HCT116 (cell line): ENCODE data around the gene POLDIP2. TPM values are rescaled to one million over a fixed set of nuclear protein-coding genes. Genes with fewer than 3 reads are reported as not detected.

ENCODE experiments used
- ATAC-seq: fragments of 200-7000 bp; cut with Tn5 transposase; 2 replicates; pipeline ENCODE4 v1.9.1; 2020; ENCODE audit warnings: mild to moderate bottlenecking, moderate library complexity
- BruUV-seq: library from RNA; stranded (reverse); fragments of 400-500 nt; replicated peaks from 2 replicates; lab custom pipeline; 2021; lab: Mats Ljungman, UMichigan
- CTCF ChIA-PET: fragments of 300-600 bp; sonication (Branson Sonifier 250); formaldehyde crosslinking; loops from one replicate; lab custom pipeline; 2021; ENCODE audit warnings: antibody characterized with exemption; lab: Charles Lee
- POLR2A ChIA-PET: fragments of 300-600, 350-600 bp; sonication (Branson Sonifier 250); formaldehyde crosslinking; loops from one replicate; lab custom pipeline; 2021; ENCODE audit warnings: antibody characterized with exemption; lab: Charles Lee
- RAD21 ChIA-PET, 2 experiments: fragments of 300-600 bp; sonication (Branson Sonifier 250); formaldehyde crosslinking; loops; one replicate each; lab custom pipeline; 2023; ENCODE audit warnings: low total read pairs in 2 of 2; ENCODE audit not compliant: uncharacterized antibody in 2 of 2, unreplicated experiment in 2 of 2, low non-redundant PET in 1 of 2; lab: Charles Lee
- DNase-seq: peaks from one replicate; pipeline ENCODE4 v3.0.0-alpha.2; 2010; ENCODE audit warnings: low read depth, low spot score
- H2AFZ ChIP-seq: fragments of 200-600 bp; shearing (Covaris generic), sonication (generic); 2 replicates; pipeline ENCODE4 v1.6.1; 2017; ENCODE audit warnings: low read depth, mixed run types, mixed read lengths, antibody characterized with exemption, low read length; ENCODE audit not compliant: poor library complexity, severe bottlenecking
- H3K27ac ChIP-seq: 2 replicates; pipeline ENCODE4 v1.5.1; 2012; ENCODE audit warnings: low read depth, low read length
- H3K27me3 ChIP-seq: fragments of 200-600 bp; sonication (generic); 2 replicates; pipeline ENCODE4 v1.6.1; 2016; ENCODE audit warnings: mixed run types, low read length, mixed read lengths; ENCODE audit not compliant: insufficient read depth
- H3K36me3 ChIP-seq, 2 experiments: fragments of 200-500 bp in 1 of 2; fragments of 200-600 bp in 1 of 2; sonication (Bioruptor generic) in 1 of 2; sonication (generic) in 1 of 2; 2 replicates each; pipeline versions ENCODE4 v1.5.1 to v1.6.1; 2014 to 2016; ENCODE audit warnings: low read length in 2 of 2, inconsistent platforms in 1 of 2, mixed read lengths in 1 of 2, mixed run types in 1 of 2; ENCODE audit not compliant: insufficient read depth in 2 of 2, control insufficient read depth in 1 of 2
- H3K4me1 ChIP-seq, 2 experiments: fragments of 200-600 bp in 1 of 2; sonication (generic) in 1 of 2; 2 replicates each; pipeline versions ENCODE4 v1.5.1 to v1.6.1; 2012 to 2017; ENCODE audit warnings: low read length in 2 of 2, inconsistent platforms in 1 of 2, mild to moderate bottlenecking in 1 of 2, mixed read lengths in 1 of 2, mixed run types in 1 of 2, moderate library complexity in 1 of 2; ENCODE audit not compliant: insufficient read depth in 2 of 2, control insufficient read depth in 1 of 2
- H3K4me2 ChIP-seq: fragments of 200-600 bp; sonication (generic); 2 replicates; pipeline ENCODE4 v1.6.1; 2017; ENCODE audit warnings: mixed run types, low read length, mixed read lengths
- H3K4me3 ChIP-seq, 2 experiments: fragments of 200-600 bp in 1 of 2; sonication (generic) in 1 of 2; replicated peaks in 1 of 2; 2 replicates each; pipeline ENCODE4 v1.5.1; 2011 to 2016; ENCODE audit warnings: low read length in 2 of 2, control low read depth in 1 of 2, low read depth in 1 of 2, mild to moderate bottlenecking in 1 of 2, mixed read lengths in 1 of 2, mixed run types in 1 of 2
- H3K79me2 ChIP-seq: fragments of 200-600 bp; sonication (generic); 2 replicates; pipeline ENCODE4 v1.6.1; 2017; ENCODE audit warnings: mild to moderate bottlenecking, mixed run types, low read length, moderate library complexity, mixed read lengths; ENCODE audit not compliant: insufficient read depth
- H3K9ac ChIP-seq: fragments of 200-600 bp; sonication (generic); 2 replicates; pipeline ENCODE4 v1.6.1; 2016; ENCODE audit warnings: low read length, mixed read lengths
- H3K9me2 ChIP-seq: fragments of 200-600 bp; sonication (generic), shearing (Covaris generic); 2 replicates; pipeline ENCODE4 v1.6.1; 2017; ENCODE audit warnings: mixed run types, mild to moderate bottlenecking, moderate library complexity; ENCODE audit not compliant: insufficient read depth
- H3K9me3 ChIP-seq, 2 experiments: fragments of 200-500 bp in 1 of 2; fragments of 200-600 bp in 1 of 2; sonication (Bioruptor generic) in 1 of 2; sonication (generic) in 1 of 2; 2 replicates each; pipeline ENCODE4 v1.6.1; 2014 to 2017; ENCODE audit warnings: low read length in 2 of 2, mixed read lengths in 2 of 2, inconsistent platforms in 1 of 2, low read depth in 1 of 2, mild to moderate bottlenecking in 1 of 2, mixed run types in 1 of 2, moderate library complexity in 1 of 2; ENCODE audit not compliant: control insufficient read depth in 1 of 2, insufficient read depth in 1 of 2
- H4K20me1 ChIP-seq: fragments of 200-600 bp; sonication (generic), shearing (Covaris generic); 2 replicates; pipeline ENCODE4 v1.6.1; 2017; ENCODE audit warnings: mixed run types, mild to moderate bottlenecking, moderate library complexity; ENCODE audit not compliant: insufficient read depth
- CEBPB ChIP-seq: IDR thresholded peaks from 2 replicates; pipeline ENCODE4 v1.6.1; 2012; ENCODE audit warnings: low read depth
- CTCF ChIP-seq, 3 experiments: fragments of 200-600 bp in 1 of 3; sonication (generic) in 1 of 3; IDR thresholded peaks in 2 of 3; conservative IDR thresholded peaks in 1 of 3; 2 replicates each; pipeline ENCODE4 v1.5.1; 2012 to 2017; ENCODE audit warnings: low read depth in 2 of 3, low read length in 2 of 3, antibody characterized with exemption in 1 of 3, borderline replicate concordance in 1 of 3, control low read depth in 1 of 3, mild to moderate bottlenecking in 1 of 3, mixed read lengths in 1 of 3, mixed run types in 1 of 3, moderate library complexity in 1 of 3; ENCODE audit not compliant: insufficient read depth in 1 of 3
- EGR1 ChIP-seq: IDR thresholded peaks from 2 replicates; pipeline ENCODE4 v1.6.1; 2012; ENCODE audit warnings: low read depth
- ELF1 ChIP-seq: IDR thresholded peaks from 2 replicates; pipeline ENCODE4 v1.6.1; 2012; ENCODE audit warnings: low read depth, borderline replicate concordance
- EZH2 ChIP-seq: fragments of 200-600 bp; sonication (generic); IDR thresholded peaks from 2 replicates; pipeline ENCODE4 v1.6.1; 2017; ENCODE audit warnings: antibody characterized with exemption, mixed run types
- EZH2phosphoT487 ChIP-seq: fragments of 200-600 bp; IDR thresholded peaks from 2 replicates; pipeline ENCODE4 v1.6.1; 2018; ENCODE audit warnings: antibody characterized with exemption, borderline replicate concordance
- FOSL1 ChIP-seq: IDR thresholded peaks from 2 replicates; pipeline ENCODE4 v1.6.1; 2012; ENCODE audit warnings: low read depth
- JUND ChIP-seq: IDR thresholded peaks from 2 replicates; pipeline ENCODE4 v1.6.1; 2012
- MAX ChIP-seq: IDR thresholded peaks from 2 replicates; pipeline ENCODE4 v1.6.1; 2012
- POLR2A ChIP-seq: IDR thresholded peaks from 2 replicates; pipeline ENCODE4 v1.7.0; 2011; ENCODE audit warnings: borderline replicate concordance; ENCODE audit not compliant: insufficient read depth, insufficient read length; ENCODE audit errors: extremely low read depth
- RAD21 ChIP-seq: IDR thresholded peaks from 2 replicates; pipeline ENCODE4 v1.6.1; 2012; ENCODE audit warnings: low read depth, mild to moderate bottlenecking
- SIN3A ChIP-seq: IDR thresholded peaks from 2 replicates; pipeline ENCODE4 v1.6.1; 2012; ENCODE audit warnings: low read depth
- SP1 ChIP-seq: IDR thresholded peaks from 2 replicates; pipeline ENCODE4 v1.6.1; 2012; ENCODE audit warnings: low read depth
- ZBTB33 ChIP-seq: IDR thresholded peaks from 2 replicates; pipeline ENCODE4 v1.6.1; 2011; ENCODE audit warnings: mild to moderate bottlenecking, low read length, moderate library complexity; ENCODE audit not compliant: insufficient replicate concordance; ENCODE audit errors: extremely low read depth
- ZFX ChIP-seq: fragments of 450-650 bp; IDR thresholded peaks from 2 replicates; pipeline ENCODE4 v1.6.1; 2017
- ZNF274 ChIP-seq: fragments of 200-500 bp; sonication (Bioruptor generic); IDR thresholded peaks from 2 replicates; pipeline ENCODE4 v1.6.1; 2014; ENCODE audit warnings: mild to moderate bottlenecking, low read depth, low read length, inconsistent platforms
- intact Hi-C: fragments of 100-400 bp; cut with micrococcal nuclease; formaldehyde crosslinking; loops from 2 replicates; pipeline ENCODE4 v1.10.0; 2022
- total RNA-seq: library from RNA; stranded (reverse); gene quantifications from one replicate; pipeline ENCODE4 v1.2.1, GENCODE V29; 2021; ENCODE audit not compliant: unreplicated experiment

Gene POLDIP2
- total RNA-seq, 1 experiment from 2014 or later: 78.0 TPM

- POLR2A ChIA-PET: interaction anchor here (1.0 kb wide), 1 partner anchor 39 kb away, joined by 3 read pairs; the partner anchor contains the start of gene POLDIP2
- no peaks in the 10 kb centered on the region for H3K9me3 ChIP-seq
- H4K20me1 ChIP-seq: no peaks in the 10 kb centered on the region
- BruUV-seq: no TSS peak
- H3K4me1 ChIP-seq: no peaks in the 10 kb centered on the region
- no peaks in the 10 kb centered on the region for H3K79me2 ChIP-seq
- ATAC-seq: peak; percentile 44
- no peak overlapping the region for H3K27ac ChIP-seq
- RAD21 ChIA-PET: no interaction called here
- no peak overlapping the region for H3K4me3 ChIP-seq
- no peak overlapping the region for H3K9ac ChIP-seq
- DNase-seq: no peak
- H3K27me3 ChIP-seq: no peaks in the 10 kb centered on the region
- no peak overlapping the region for H2AFZ ChIP-seq
- no peak overlapping the region for H3K4me2 ChIP-seq
- H3K9me2 ChIP-seq: no peaks in the 10 kb centered on the region
- TF ChIP-seq FOSL1: no peak
- TF ChIP-seq CTCF (IDR thresholded peaks at IDR 0.05 in 2 of 3, conservative IDR thresholded peaks at IDR 0.05 in 1 of 3; ENCODE audit: borderline replicate concordance in 1 of 3, insufficient read depth in 1 of 3, low read depth in 2 of 3, low read length in 2 of 3): no peak
- no peak for TF ChIP-seq POLR2A
- TF ChIP-seq JUND: no peak
- no peak for TF ChIP-seq EGR1
- TF ChIP-seq ZFX: no peak
- no peak for TF ChIP-seq SP1
- CTCF ChIA-PET: no interaction called here
- H3K36me3 ChIP-seq: peaks cover 4 to 13% of the 10 kb centered on the region in 2 experiments; a peak in 1 of 4 replicates
- intact Hi-C loops: no loop called here
Observed at GRCh38 chr17:28396635-28397239, 39.4 kb upstream of the POLDIP2 start.

- BruUV-seq: no TSS peak
- Histone ChIP-seq H4K20me1 (no peaks in the 10 kb centered on the region), H3K4me3 (no peak overlapping the region), H3K27me3 (no peaks in the 10 kb centered on the region), H2AFZ (no peak overlapping the region), H3K27ac (no peak overlapping the region), H3K9ac (no peak overlapping the region), H3K36me3 (0 out of 4 replicates have a peak, but pooled peaks cover 4 to 6% of the 10 kb centered on the region in 2 experiments), H3K9me2 (no peaks in the 10 kb centered on the region), H3K4me2 (no peak overlapping the region), H3K4me1 (no peaks in the 10 kb centered on the region), H3K9me3 (no peaks in the 10 kb centered on the region), H3K79me2 (no peaks in the 10 kb centered on the region)
- POLR2A ChIA-PET: interaction anchor here (1.0 kb wide), 1 partner anchor 39 kb away, joined by 3 read pairs; the partner anchor contains the start of gene POLDIP2
- CTCF ChIA-PET: no interaction called here
- ATAC-seq: no peak
- no peak for DNase-seq
- intact Hi-C loops: no loop called here
- RAD21 ChIA-PET: no interaction called here
- TF ChIP-seq JUND (no peak), SIN3A (no peak), RAD21 (no peak), CEBPB (no peak), EZH2 (no peak), ZFX (no peak), EZH2phosphoT487 (no peak), MAX (no peak), ZNF274 (no peak), ZBTB33 (no peak), SP1 (no peak), ELF1 (no peak)
Observed at GRCh38 chr17:28395968-28396367, 38.6 kb upstream of the POLDIP2 start.
